ENCODE results near the gene ARL8B. TPM values are rescaled to one million over a fixed set of nuclear protein-coding genes. Genes with fewer than 3 reads are reported as not detected.

Gene ARL8B
- total RNA-seq, 1 experiment from 2014 or later: 29.0 TPM

DNA sequence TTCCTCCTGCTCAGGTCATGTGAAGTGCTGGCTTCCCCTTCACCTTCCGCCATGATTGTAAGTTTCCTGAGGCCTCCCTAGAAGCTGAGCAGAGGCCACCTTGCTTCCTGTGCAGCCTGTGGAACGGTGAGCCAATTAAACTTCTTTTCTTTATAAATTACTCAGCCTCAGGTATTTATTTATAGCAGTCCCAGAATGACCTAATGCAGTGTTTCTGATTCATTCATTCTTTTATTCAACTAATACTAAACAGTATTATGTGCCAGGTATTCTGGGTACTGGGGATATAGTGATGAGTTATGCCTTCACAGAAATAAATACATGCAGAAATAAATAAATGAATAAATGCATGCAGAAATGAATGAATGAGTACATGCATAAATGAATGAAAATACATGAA is 107.3 kb downstream of the ARL8B start:
- no peak overlapping the region for H2BK120ac ChIP-seq (ENCODE audit: low read depth, low read length, poor library complexity, severe bottlenecking)
- no peaks in the 10 kb centered on the region for H3K23me2 ChIP-seq (ENCODE audit: insufficient read length, low read depth, low read length, poor library complexity, severe bottlenecking)
- no peak overlapping the region for H2BK5ac ChIP-seq (ENCODE audit: insufficient read length, low read length)
- no peaks in the 10 kb centered on the region for H4K20me1 ChIP-seq (ENCODE audit: control insufficient read depth, insufficient read depth, insufficient read length)
- H3K79me2 ChIP-seq (ENCODE audit: insufficient read depth, low read length): no peaks in the 10 kb centered on the region
- no peaks in the 10 kb centered on the region for H3K9me3 ChIP-seq (ENCODE audit: control insufficient read depth, low read depth, low read length)
- Mint-ChIP-seq H3K4me1 (peaks cover 5 to 8% of the 10 kb centered on the region in 2 experiments), H3K9me3 (no peaks in the 10 kb centered on the region), H3K4me3 (no peak overlapping the region), H3K27ac (no peak overlapping the region), H3K27me3 (ENCODE audit: low read depth) (peaks cover 3% of the 10 kb centered on the region), H3K36me3 (ENCODE audit: insufficient read depth in 1 of 3, low read depth in 3 of 3) (no peaks in the 10 kb centered on the region)
- no peak overlapping the region for H3K4me2 ChIP-seq (ENCODE audit: insufficient read depth, insufficient read length, low read length)
- H2BK12ac ChIP-seq (ENCODE audit: insufficient read length, low read depth, low read length): no peak overlapping the region
- H3K23ac ChIP-seq (ENCODE audit: insufficient read length, low read depth, low read length): no peak overlapping the region
- no peaks in the 10 kb centered on the region for H3K27me3 ChIP-seq (ENCODE audit: insufficient read depth, low read length)
- no peak overlapping the region for H3K4ac ChIP-seq (ENCODE audit: low read depth, low read length)
- no peak overlapping the region for H3K9ac ChIP-seq (ENCODE audit: extremely low read depth, insufficient read length, low read length)
- H2BK15ac ChIP-seq (ENCODE audit: low read depth, low read length): no peak overlapping the region
- no peak overlapping the region for H4K91ac ChIP-seq (ENCODE audit: insufficient read length, low read depth, low read length)
- H3K79me1 ChIP-seq (ENCODE audit: insufficient read depth, low read depth, low read length, poor library complexity, severe bottlenecking): no peaks in the 10 kb centered on the region
- H3K56ac ChIP-seq (ENCODE audit: insufficient read length, low read depth, low read length): no peak overlapping the region
- H3K4me1 ChIP-seq (ENCODE audit: insufficient read depth, low read length): no peaks in the 10 kb centered on the region; the same call in 1 of the 2 replicates
- no peak for DNase-seq
- H2AK5ac ChIP-seq (ENCODE audit: insufficient read length, low read length): no peak overlapping the region
- no peak overlapping the region for H3K27ac ChIP-seq (ENCODE audit: insufficient read length, low read depth, low read length)
- H4K8ac ChIP-seq (replicated peaks; ENCODE audit: insufficient read length, low read depth, low read length): no peak overlapping the region
- no peak overlapping the region for H2BK20ac ChIP-seq (ENCODE audit: low read depth, low read length, poor library complexity, severe bottlenecking)
- WGBS (ENCODE audit: extremely low coverage, insufficient read length, low lambda C conversion rate): no CpG with 5 or more reads among the region's 2 CpGs
- H2AFZ ChIP-seq (ENCODE audit: low read length): no peak overlapping the region
- H3K18ac ChIP-seq (ENCODE audit: insufficient read length, low read depth, low read length): no peak overlapping the region
- H3K14ac ChIP-seq (ENCODE audit: insufficient read depth, low read length): no peak overlapping the region
- no peak overlapping the region for H4K5ac ChIP-seq (ENCODE audit: insufficient read length, low read depth, low read length)
- TF ChIP-seq, protein P1, sequence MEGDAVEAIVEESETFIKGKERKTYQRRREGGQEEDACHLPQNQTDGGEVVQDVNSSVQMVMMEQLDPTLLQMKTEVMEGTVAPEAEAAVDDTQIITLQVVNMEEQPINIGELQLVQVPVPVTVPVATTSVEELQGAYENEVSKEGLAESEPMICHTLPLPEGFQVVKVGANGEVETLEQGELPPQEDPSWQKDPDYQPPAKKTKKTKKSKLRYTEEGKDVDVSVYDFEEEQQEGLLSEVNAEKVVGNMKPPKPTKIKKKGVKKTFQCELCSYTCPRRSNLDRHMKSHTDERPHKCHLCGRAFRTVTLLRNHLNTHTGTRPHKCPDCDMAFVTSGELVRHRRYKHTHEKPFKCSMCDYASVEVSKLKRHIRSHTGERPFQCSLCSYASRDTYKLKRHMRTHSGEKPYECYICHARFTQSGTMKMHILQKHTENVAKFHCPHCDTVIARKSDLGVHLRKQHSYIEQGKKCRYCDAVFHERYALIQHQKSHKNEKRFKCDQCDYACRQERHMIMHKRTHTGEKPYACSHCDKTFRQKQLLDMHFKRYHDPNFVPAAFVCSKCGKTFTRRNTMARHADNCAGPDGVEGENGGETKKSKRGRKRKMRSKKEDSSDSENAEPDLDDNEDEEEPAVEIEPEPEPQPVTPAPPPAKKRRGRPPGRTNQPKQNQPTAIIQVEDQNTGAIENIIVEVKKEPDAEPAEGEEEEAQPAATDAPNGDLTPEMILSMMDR (conservative IDR thresholded peaks at IDR 0.05): no peak
- H3T11ph ChIP-seq (ENCODE audit: low read length): no peak overlapping the region

Other genes starting within 250 kb of the ARL8B start
- gene BHLHE40, start 142.9 kb upstream of the ARL8B start, total RNA-seq (2021): 3.9 and 4.1 TPM in 2 replicates
- 11.6 and 11.7 TPM in 2 replicates for gene EDEM1, start 65.4 kb downstream of the ARL8B start, total RNA-seq (2021)